Osteoblast (primary cell): Measurements from ENCODE around the gene TNIK. TPM values are rescaled to one million over a fixed set of nuclear protein-coding genes. Genes with fewer than 3 reads are reported as not detected.
"Not testable (repeated sequence)": the region's sequence is repeated elsewhere in the genome, so short reads cannot be mapped to it uniquely, and the experiment has no call there.

Experiments used
- DNase-seq: peaks from one replicate; pipeline ENCODE4 v3.0.0; 2011; ENCODE audit warnings: low spot score, mixed read lengths; ENCODE audit not compliant: insufficient read length; ENCODE audit errors: missing footprints
- H2AFZ ChIP-seq: 2 replicates; pipeline ENCODE4 v1.6.0; 2011; ENCODE audit warnings: mild to moderate bottlenecking, low read length
- H3K27ac ChIP-seq: 2 replicates; pipeline ENCODE4 v1.5.1; 2011; ENCODE audit warnings: mild to moderate bottlenecking, low read depth, low read length, moderate library complexity
- H3K27me3 ChIP-seq: 2 replicates; pipeline ENCODE4 v1.6.0; 2012; ENCODE audit warnings: mild to moderate bottlenecking, control low read depth, inconsistent platforms, low read length, moderate library complexity; ENCODE audit not compliant: insufficient read depth
- H3K36me3 ChIP-seq: 2 replicates; pipeline ENCODE4 v1.5.1; 2011; ENCODE audit warnings: mild to moderate bottlenecking, low read length, control low read depth, moderate library complexity; ENCODE audit not compliant: insufficient read depth
- H3K4me1 ChIP-seq: 2 replicates; pipeline ENCODE4 v1.5.1; 2011; ENCODE audit warnings: mild to moderate bottlenecking, low read length, control low read depth, moderate library complexity; ENCODE audit not compliant: insufficient read depth
- H3K4me2 ChIP-seq: 2 replicates; pipeline ENCODE4 v1.6.0; 2011; ENCODE audit warnings: mild to moderate bottlenecking, low read length; ENCODE audit not compliant: insufficient read depth
- H3K4me3 ChIP-seq: fragments of 200-600 bp; sonication (generic); 3 replicates; pipeline ENCODE4 v1.5.1; 2012; ENCODE audit warnings: mild to moderate bottlenecking, low read length, inconsistent platforms; ENCODE audit not compliant: insufficient read depth
- H3K79me2 ChIP-seq: 2 replicates; pipeline ENCODE4 v1.6.0; 2012; ENCODE audit warnings: mild to moderate bottlenecking, low read length, control low read depth, inconsistent platforms; ENCODE audit not compliant: insufficient read depth
- H3K9me3 ChIP-seq: 2 replicates; pipeline ENCODE4 v1.5.1; 2011; ENCODE audit warnings: low read depth, low read length, control low read depth
- H4K20me1 ChIP-seq: 2 replicates; pipeline ENCODE4 v1.6.0; 2012; ENCODE audit warnings: mild to moderate bottlenecking, low read length, control low read depth; ENCODE audit not compliant: insufficient read depth
- CTCF ChIP-seq: IDR thresholded peaks from 2 replicates; pipeline ENCODE4 v1.5.1; 2011; ENCODE audit warnings: mild to moderate bottlenecking, low read depth, low read length, moderate library complexity; ENCODE audit errors: extremely low read depth
- total RNA-seq: library from RNA; depleted of rRNA; stranded (reverse); fragments of >200 nt; gene quantifications from 2 replicates; pipeline ENCODE4 v1.2.3, GENCODE V29; 2012

Gene TNIK
- total RNA-seq, 1 donor: 7.6 TPM

GRCh38 chr3:171385086-171385485 is 75.1 kb downstream of the TNIK start:
- peaks cover 7% of the 10 kb centered on the region for H3K4me1 ChIP-seq
- H3K27ac ChIP-seq: no peak overlapping the region
- no peaks in the 10 kb centered on the region for H3K9me3 ChIP-seq
- peaks cover 2% of the 10 kb centered on the region for H3K27me3 ChIP-seq
- no peak overlapping the region for H3K4me2 ChIP-seq
- no peaks in the 10 kb centered on the region for H4K20me1 ChIP-seq
- no peak overlapping the region for H3K4me3 ChIP-seq
- DNase-seq: no peak
- no peaks in the 10 kb centered on the region for H3K79me2 ChIP-seq
- no peak for TF ChIP-seq CTCF
- H3K36me3 ChIP-seq: no peaks in the 10 kb centered on the region
- peak overlapping the region; percentile 15 for H2AFZ ChIP-seq

- Histone ChIP-seq H3K27me3 (no peaks in the 10 kb centered on the region), H3K79me2 (no peaks in the 10 kb centered on the region), H2AFZ (no peak overlapping the region), H3K4me2 (no peak overlapping the region), H3K27ac (no peak overlapping the region), H3K4me1 (peaks cover 7% of the 10 kb centered on the region), H4K20me1 (no peaks in the 10 kb centered on the region), H3K9me3 (no peaks in the 10 kb centered on the region), H3K36me3 (no peaks in the 10 kb centered on the region), H3K4me3 (no peak overlapping the region)
- DNase-seq: no peak
- no peak for TF ChIP-seq CTCF
Observed at GRCh38 chr3:171384101-171384891, 75.9 kb downstream of the TNIK start.

GRCh38 chr3:171383206-171384018 is 76.8 kb downstream of the TNIK start:
- H4K20me1 ChIP-seq: no peaks in the 10 kb centered on the region
- no peaks in the 10 kb centered on the region for H3K9me3 ChIP-seq
- H3K4me3 ChIP-seq: no peak overlapping the region
- no peak overlapping the region for H3K4me2 ChIP-seq
- no peaks in the 10 kb centered on the region for H3K27me3 ChIP-seq
- TF ChIP-seq CTCF: no peak
- no peak for DNase-seq
- no peak overlapping the region for H3K27ac ChIP-seq
- H3K36me3 ChIP-seq: no peaks in the 10 kb centered on the region
- H3K79me2 ChIP-seq: no peaks in the 10 kb centered on the region
- no peak overlapping the region for H2AFZ ChIP-seq
- peaks cover 7% of the 10 kb centered on the region for H3K4me1 ChIP-seq

- not testable (repeated sequence) for DNase-seq, H3K9me3 ChIP-seq, H2AFZ ChIP-seq, H3K4me2 ChIP-seq, H3K27ac ChIP-seq, H3K4me1 ChIP-seq, H3K4me3 ChIP-seq, H3K79me2 ChIP-seq, H3K36me3 ChIP-seq, H3K27me3 ChIP-seq, H4K20me1 ChIP-seq
Observed at GRCh38 chr3:171382347-171382746, 77.9 kb downstream of the TNIK start.
